Loucy (cell line): Measurements from ENCODE around the gene KLHL35.

Source experiments
- CTCF ChIP-seq: fragments of 200-600 bp; sonication (generic); conservative IDR thresholded peaks from 2 replicates; pipeline ENCODE4 v1.5.1; 2014; ENCODE audit warnings: mild to moderate bottlenecking, antibody characterized with exemption, low read length
- EZH2phosphoT487 ChIP-seq: fragments of 200-600 bp; IDR thresholded peaks from 2 replicates; pipeline ENCODE4 v1.6.1; 2018; ENCODE audit warnings: antibody characterized with exemption, mild to moderate bottlenecking, moderate library complexity, borderline replicate concordance

GRCh38 chr11:75386942-75387630, 45.9 kb downstream of the KLHL35 start:
- TF ChIP-seq CTCF, result no peak
- no peak for TF ChIP-seq EZH2phosphoT487
